H1 (cell line): ENCODE measurements around the gene NKD2. TPM values are rescaled to one million over a fixed set of nuclear protein-coding genes. Genes with fewer than 3 reads are reported as not detected.

Source experiments
- CTCF ChIA-PET: fragments of 300-600 bp; sonication (Branson Sonifier 250); formaldehyde crosslinking; loops from one replicate; lab custom pipeline; 2021; ENCODE audit not compliant: partially characterized antibody; lab: Charles Lee
- POLR2A ChIA-PET: fragments of 300-600 bp; sonication (Branson Sonifier 250); formaldehyde crosslinking; loops from one replicate; lab custom pipeline; 2021; ENCODE audit warnings: inconsistent platforms; ENCODE audit not compliant: partially characterized antibody; lab: Charles Lee
- DNase-seq, 2 experiments: peaks; one replicate each; pipeline versions ENCODE4 v3.0.0 to v3.0.0-alpha.2; 2010 to 2022; ENCODE audit warnings: low spot score in 2 of 2, low read depth in 1 of 2, mixed read lengths in 1 of 2
- FAIRE-seq: peaks from 2 replicates; lab custom pipeline; 2011; peaks lifted over from hg19 to GRCh38; lab: Jason Lieb, UNC
- H2AFZ ChIP-seq: 2 replicates; pipeline ENCODE4 v1.8.1; 2012; ENCODE audit warnings: low read length, inconsistent platforms
- H2AK5ac ChIP-seq: 2 replicates; pipeline ENCODE4 v1.6.1; 2013; ENCODE audit warnings: low read depth, low read length
- H2BK120ac ChIP-seq: replicated peaks from 2 replicates; pipeline ENCODE3; 2013; ENCODE audit warnings: low read depth, low read length, inconsistent platforms
- H2BK12ac ChIP-seq: 2 replicates; pipeline ENCODE4 v1.6.1; 2013; ENCODE audit warnings: low read depth, low read length
- H2BK15ac ChIP-seq: 2 replicates; pipeline ENCODE4 v1.6.1; 2013; ENCODE audit warnings: low read length
- H2BK20ac ChIP-seq: 2 replicates; pipeline ENCODE4 v1.6.1; 2013; ENCODE audit warnings: low read length
- H2BK5ac ChIP-seq: 2 replicates; pipeline ENCODE4 v1.6.1; 2013; ENCODE audit warnings: low read depth, low read length
- H3K14ac ChIP-seq: 2 replicates; pipeline ENCODE4 v1.6.1; 2013; ENCODE audit warnings: inconsistent platforms; ENCODE audit not compliant: insufficient read length
- H3K18ac ChIP-seq: 2 replicates; pipeline ENCODE4 v1.6.1; 2013; ENCODE audit warnings: low read length; ENCODE audit errors: extremely low read depth
- H3K23ac ChIP-seq: 2 replicates; pipeline ENCODE4 v1.6.1; 2013; ENCODE audit warnings: inconsistent platforms; ENCODE audit not compliant: insufficient read length
- H3K23me2 ChIP-seq: 2 replicates; pipeline ENCODE4 v1.6.1; 2013; ENCODE audit warnings: low read depth, low read length
- H3K27ac ChIP-seq: 2 replicates; pipeline ENCODE4 v1.6.1; 2011; ENCODE audit warnings: low read depth, low read length, inconsistent platforms
- H3K27me3 ChIP-seq, 4 experiments: replicated peaks in 1 of 4; 1 replicate in 1 of 4; 2 replicates in 3 of 4; pipeline versions ENCODE4 v1.6.1 to v1.8.1; 2011 to 2013; ENCODE audit warnings: low read length in 3 of 4, mild to moderate bottlenecking in 3 of 4, inconsistent platforms in 2 of 4, mixed read lengths in 2 of 4, moderate library complexity in 1 of 4; ENCODE audit not compliant: control insufficient read depth in 3 of 4, insufficient read depth in 3 of 4; ENCODE audit errors: extremely low read depth in 1 of 4
- H3K36me3 ChIP-seq, 4 experiments: 2 replicates each; pipeline versions ENCODE4 v1.6.1 to v1.8.1; 2011 to 2013; ENCODE audit warnings: mild to moderate bottlenecking in 4 of 4, low read length in 3 of 4, moderate library complexity in 2 of 4, control low read depth in 1 of 4, inconsistent platforms in 1 of 4; ENCODE audit not compliant: insufficient read depth in 4 of 4, control insufficient read depth in 2 of 4
- H3K4ac ChIP-seq: replicated peaks from 2 replicates; pipeline ENCODE3; 2013; ENCODE audit warnings: low read length, low read depth, mixed read lengths, inconsistent platforms; ENCODE audit not compliant: insufficient read length
- H3K4me1 ChIP-seq, 4 experiments: replicated peaks in 1 of 4; 1 replicate in 1 of 4; 2 replicates in 3 of 4; pipeline versions ENCODE4 v1.6.1 to v1.8.1; 2011 to 2013; ENCODE audit warnings: low read length in 3 of 4, inconsistent platforms in 2 of 4, mixed read lengths in 1 of 4; ENCODE audit not compliant: insufficient read depth in 4 of 4, control insufficient read depth in 3 of 4
- H3K4me2 ChIP-seq, 2 experiments: 2 replicates each; pipeline versions ENCODE4 v1.6.1 to v1.8.1; 2011 to 2013; ENCODE audit warnings: low read depth in 2 of 2, low read length in 2 of 2, control low read depth in 1 of 2, inconsistent platforms in 1 of 2, mild to moderate bottlenecking in 1 of 2; ENCODE audit not compliant: insufficient read depth in 1 of 2
- H3K4me3 ChIP-seq, 4 experiments: fragments of 200-600, 300-600 bp in 1 of 4; sonication (generic), shearing (Covaris generic), sonication (Bioruptor Twin) in 1 of 4; 2 replicates each; pipeline versions ENCODE4 v1.5.1 to v1.8.1; 2011 to 2016; ENCODE audit warnings: low read length in 4 of 4, low read depth in 3 of 4, control low read depth in 2 of 4, inconsistent platforms in 2 of 4, mild to moderate bottlenecking in 2 of 4, mixed read lengths in 1 of 4, moderate library complexity in 1 of 4; ENCODE audit not compliant: insufficient read depth in 2 of 4; ENCODE audit errors: extremely low read depth in 1 of 4
- H3K56ac ChIP-seq: replicated peaks from 2 replicates; pipeline ENCODE3; 2013; ENCODE audit warnings: low read depth, mild to moderate bottlenecking, mixed read lengths, low read length, inconsistent platforms; ENCODE audit not compliant: insufficient read length
- H3K79me1 ChIP-seq: 2 replicates; pipeline ENCODE4 v1.6.1; 2013; ENCODE audit warnings: low read depth, low read length, control low read depth
- H3K79me2 ChIP-seq, 2 experiments: 2 replicates each; pipeline versions ENCODE4 v1.6.1 to v1.8.1; 2012 to 2013; ENCODE audit warnings: low read length in 2 of 2, mild to moderate bottlenecking in 2 of 2, inconsistent platforms in 1 of 2; ENCODE audit not compliant: insufficient read depth in 2 of 2, control insufficient read depth in 1 of 2
- H3K9ac ChIP-seq, 4 experiments: replicated peaks in 1 of 4; 1 replicate in 1 of 4; 2 replicates in 3 of 4; pipeline versions ENCODE4 v1.6.1 to v1.8.1; 2011 to 2013; ENCODE audit warnings: low read depth in 3 of 4, low read length in 3 of 4, control low read depth in 2 of 4, mild to moderate bottlenecking in 2 of 4, moderate library complexity in 2 of 4, inconsistent platforms in 1 of 4; ENCODE audit errors: extremely low read depth in 1 of 4
- H3K9me3 ChIP-seq, 2 experiments: 2 replicates each; pipeline versions ENCODE4 v1.6.1 to v1.8.1; 2012 to 2013; ENCODE audit warnings: mild to moderate bottlenecking in 2 of 2, moderate library complexity in 2 of 2, control low read depth in 1 of 2, inconsistent platforms in 1 of 2, low read depth in 1 of 2, low read length in 1 of 2, mixed read lengths in 1 of 2; ENCODE audit not compliant: insufficient read depth in 2 of 2
- H4K20me1 ChIP-seq, 2 experiments: replicated peaks in 1 of 2; 2 replicates each; pipeline versions ENCODE3 to v1.8.1; 2011 to 2013; ENCODE audit warnings: inconsistent platforms in 2 of 2, low read length in 2 of 2, mild to moderate bottlenecking in 1 of 2; ENCODE audit not compliant: insufficient read depth in 2 of 2, control insufficient read depth in 1 of 2
- H4K5ac ChIP-seq: 2 replicates; pipeline ENCODE4 v1.6.1; 2013; ENCODE audit warnings: low read length, low read depth, mixed read lengths, inconsistent platforms; ENCODE audit not compliant: insufficient read length
- H4K8ac ChIP-seq: 2 replicates; pipeline ENCODE4 v1.8.0; 2013; ENCODE audit warnings: mild to moderate bottlenecking, moderate library complexity, low read length, inconsistent platforms; ENCODE audit not compliant: insufficient read depth; ENCODE audit errors: extremely low read depth
- H4K91ac ChIP-seq: replicated peaks from 2 replicates; pipeline ENCODE3; 2013; ENCODE audit warnings: low read length, mixed read lengths, inconsistent platforms; ENCODE audit not compliant: insufficient read length
- CBX5 ChIP-seq: fragments of 300-800, 300-1000 bp; sonication (generic); IDR thresholded peaks from 2 replicates; pipeline ENCODE4 v1.7.1; 2016; ENCODE audit warnings: antibody characterized with exemption, low read length, low read depth
- CHD1 ChIP-seq: IDR thresholded peaks from 2 replicates; pipeline ENCODE4 v1.6.1; 2012; ENCODE audit warnings: low read depth, low read length, improper control_type of control experiment
- EP300 ChIP-seq, 2 experiments: IDR thresholded peaks; 1 replicate in 1 of 2; 2 replicates in 1 of 2; pipeline ENCODE4 v1.6.1; 2011 to 2012; ENCODE audit warnings: low read depth in 2 of 2, low read length in 2 of 2, mild to moderate bottlenecking in 2 of 2, borderline replicate concordance in 1 of 2, inconsistent platforms in 1 of 2, moderate library complexity in 1 of 2
- JUN ChIP-seq: IDR thresholded peaks from 2 replicates; pipeline ENCODE4 v1.6.1; 2011; ENCODE audit warnings: low read depth, mild to moderate bottlenecking, improper control_type of control experiment, low read length
- KDM5A ChIP-seq: fragments of 200-600 bp; IDR thresholded peaks from 2 replicates; pipeline ENCODE4 v1.7.1; 2012; ENCODE audit warnings: mild to moderate bottlenecking, low read length, inconsistent platforms, mixed read lengths
- RFX5 ChIP-seq: IDR thresholded peaks from 2 replicates; pipeline ENCODE4 v1.6.1; 2011; ENCODE audit warnings: low read depth, low read length, improper control_type of control experiment, borderline replicate concordance
- RNF2 ChIP-seq: fragments of 200-900, 300-1000 bp; sonication (generic); IDR thresholded peaks from 2 replicates; pipeline ENCODE4 v1.7.1; 2016; ENCODE audit warnings: borderline replicate concordance, low read depth, mild to moderate bottlenecking, antibody characterized with exemption, low read length; ENCODE audit not compliant: poor library complexity, severe bottlenecking; ENCODE audit errors: missing control alignments
- RXRA ChIP-seq: IDR thresholded peaks from 2 replicates; pipeline ENCODE4 v1.6.1; 2011; ENCODE audit warnings: low read depth, mild to moderate bottlenecking, low read length, moderate library complexity; ENCODE audit not compliant: insufficient read depth
- SP2 ChIP-seq: IDR thresholded peaks from 2 replicates; pipeline ENCODE4 v1.6.1; 2012; ENCODE audit warnings: mild to moderate bottlenecking, low read length, inconsistent platforms
- ZNF274 ChIP-seq: IDR thresholded peaks from 2 replicates; pipeline ENCODE4 v1.7.0; 2012; ENCODE audit warnings: low read length, borderline replicate concordance; ENCODE audit errors: extremely low read depth
- WGBS, 2 experiments: shearing (Covaris generic) in 1 of 2; methylation state at CpG; one replicate each; pipeline versions ENCODE4 v1.1.6 to v1.1.7; 2013 to 2015; ENCODE audit warnings: low lambda C conversion rate in 2 of 2, mixed read lengths in 2 of 2, inconsistent platforms in 1 of 2, low coverage in 1 of 2, missing lambda C conversion rate in 1 of 2; ENCODE audit not compliant: insufficient replicate concordance in 2 of 2, insufficient coverage in 1 of 2, insufficient read length in 1 of 2; ENCODE audit errors: extremely low coverage in 1 of 2, missing lambda C conversion rate in 1 of 2; 5-methylcytosine and 5-hydroxymethylcytosine counted together
- polyA plus RNA-seq, 7 experiments: library from polyadenylated mRNA; depleted of rRNA in 3 of 7; stranded (reverse) in 5 of 7; unstranded in 2 of 7; fragments of >200 nt in 5 of 7; fragments of 200-250 nt in 2 of 7; gene quantifications; 1 replicate in 5 of 7; 2 replicates in 1 of 7; 4 replicates in 1 of 7; pipeline versions ENCODE4 v1.2.1 to v1.2.3, GENCODE V29; 2011 to 2013; ENCODE audit warnings: missing spikeins in 2 of 7, mixed read lengths in 2 of 7
- total RNA-seq: library from RNA; stranded (reverse); fragmentation: NEBNext Ultra II Directional; extraction: Animal tissue kit (Norgen Biotek cat#: 25700); gene quantifications from 2 replicates; pipeline ENCODE4 v1.2.1, GENCODE V29; 2021
- TF ChIP-seq, protein P1 (sequence below): IDR thresholded peaks from 2 replicates; pipeline ENCODE4 v1.6.1; 2012; ENCODE audit warnings: low read length, inconsistent platforms

The NKD2 gene
- total and polyA plus RNA-seq, 2 of the 8 experiments (the other 6 are each of a cell fraction or from before 2014, with no cell fraction given), result 5.5 to 7.9 TPM

GRCh38 chr5:1014781-1015221 lies 6.2 kb downstream of the NKD2 start:
- no peaks in the 10 kb centered on the region for H3K79me1 ChIP-seq
- H3K4me3 ChIP-seq, result no peak overlapping the region
- H2BK12ac ChIP-seq, result no peak overlapping the region
- H3K36me3 ChIP-seq, result no peaks in the 10 kb centered on the region
- no peak overlapping the region; the same call in 1 of the 2 replicates for H3K18ac ChIP-seq
- peaks cover 1 to 5% of the 10 kb centered on the region in 2 experiments for H4K20me1 ChIP-seq
- no peaks in the 10 kb centered on the region for H3K23me2 ChIP-seq
- H3K9ac ChIP-seq, result no peak overlapping the region
- no peak overlapping the region for H2AFZ ChIP-seq
- H4K5ac ChIP-seq, result no peak overlapping the region
- H2BK5ac ChIP-seq, result no peak overlapping the region
- H3K4me1 ChIP-seq, result peaks cover 0 to 9% (median 5%) of the 10 kb centered on the region in 4 experiments; a peak in 6 of 7 replicates
- ChIA-PET POLR2A (no interaction called here), CTCF (interaction anchor here (0.7 to 4.0 kb wide), 7 partner anchors 8 to 155 kb away, joined by 3 to 24 read pairs (median 5); partner anchors contain the start of gene NKD2)
- no peak overlapping the region for H2BK20ac ChIP-seq
- FAIRE-seq (no peak), DNase-seq (no peak)
- no peak overlapping the region for H2BK15ac ChIP-seq
- H3K14ac ChIP-seq, result no peak overlapping the region
- no peak overlapping the region for H3K4me2 ChIP-seq
- no peak overlapping the region for H3K56ac ChIP-seq
- H3K27me3 ChIP-seq, result peaks cover 3 to 11% (median 8%) of the 10 kb centered on the region in 4 experiments
- H3K9me3 ChIP-seq, result no peaks in the 10 kb centered on the region
- no peak overlapping the region for H3K23ac ChIP-seq
- no peak overlapping the region for H3K4ac ChIP-seq
- H3K27ac ChIP-seq, result no peak overlapping the region
- no peak overlapping the region for H2BK120ac ChIP-seq
- no peak overlapping the region for H4K91ac ChIP-seq
- WGBS, 2 experiments, result 96% methylated on average over 12 of the region's 17 CpGs; no CpG with 5 or more reads in 1 of the 2 experiments
- H4K8ac ChIP-seq, result no peak overlapping the region; the same call in 1 of the 2 replicates
- no peak overlapping the region for H2AK5ac ChIP-seq
- H3K79me2 ChIP-seq, result no peaks in the 10 kb centered on the region
- TF ChIP-seq EP300 (IDR thresholded peaks at IDR 0.05; ENCODE audit: borderline replicate concordance in 1 of 2, low read depth in 2 of 2, low read length in 2 of 2) (no peak), JUN (no peak), RNF2 (no peak), SP2 (no peak), CHD1 (no peak), KDM5A (no peak), RXRA (no peak), ZNF274 (no peak), RFX5 (no peak), CBX5 (no peak)
- TF ChIP-seq, protein P1, sequence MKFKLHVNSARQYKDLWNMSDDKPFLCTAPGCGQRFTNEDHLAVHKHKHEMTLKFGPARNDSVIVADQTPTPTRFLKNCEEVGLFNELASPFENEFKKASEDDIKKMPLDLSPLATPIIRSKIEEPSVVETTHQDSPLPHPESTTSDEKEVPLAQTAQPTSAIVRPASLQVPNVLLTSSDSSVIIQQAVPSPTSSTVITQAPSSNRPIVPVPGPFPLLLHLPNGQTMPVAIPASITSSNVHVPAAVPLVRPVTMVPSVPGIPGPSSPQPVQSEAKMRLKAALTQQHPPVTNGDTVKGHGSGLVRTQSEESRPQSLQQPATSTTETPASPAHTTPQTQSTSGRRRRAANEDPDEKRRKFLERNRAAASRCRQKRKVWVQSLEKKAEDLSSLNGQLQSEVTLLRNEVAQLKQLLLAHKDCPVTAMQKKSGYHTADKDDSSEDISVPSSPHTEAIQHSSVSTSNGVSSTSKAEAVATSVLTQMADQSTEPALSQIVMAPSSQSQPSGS, result no peak
